GM12878 (cell line): ENCODE data around the gene ZPR1. TPM values are rescaled to one million over a fixed set of nuclear protein-coding genes. Genes with fewer than 3 reads are reported as not detected.

Source experiments
- ASH2L ChIP-seq: fragments of 300-600, 200-600 bp; sonication (generic); IDR thresholded peaks from 2 replicates; pipeline ENCODE4 v1.6.1; 2017; ENCODE audit warnings: low read depth, mild to moderate bottlenecking, borderline replicate concordance
- BHLHE40 ChIP-seq, 2 experiments: fragments of 450-650 bp in 1 of 2; IDR thresholded peaks; 2 replicates each; pipeline ENCODE4 v1.6.1; 2011 to 2017; ENCODE audit warnings: low read depth in 2 of 2, borderline replicate concordance in 1 of 2, improper control_type of control experiment in 1 of 2, low read length in 1 of 2, mild to moderate bottlenecking in 1 of 2
- DPF2 ChIP-seq: fragments of 450-650 bp; IDR thresholded peaks from 2 replicates; pipeline ENCODE4 v1.6.1; 2017; ENCODE audit warnings: mild to moderate bottlenecking
- EP300 ChIP-seq, 2 experiments: fragments of 150-350 bp in 1 of 2; IDR thresholded peaks; 2 replicates each; pipeline ENCODE4 v1.6.1; 2011 to 2012; ENCODE audit warnings: low read depth in 2 of 2, low read length in 2 of 2, borderline replicate concordance in 1 of 2, improper control_type of control experiment in 1 of 2, inconsistent platforms in 1 of 2; ENCODE audit not compliant: control insufficient read depth in 1 of 2
- MTA3 ChIP-seq: IDR thresholded peaks from 2 replicates; pipeline ENCODE4 v1.6.1; 2012; ENCODE audit warnings: low read length, inconsistent platforms, borderline replicate concordance
- NFIC ChIP-seq: IDR thresholded peaks from 2 replicates; pipeline ENCODE4 v1.6.1; 2012; ENCODE audit warnings: low read depth, mild to moderate bottlenecking, inconsistent platforms, low read length, moderate library complexity
- RCOR1 ChIP-seq: conservative IDR thresholded peaks from 2 replicates; pipeline ENCODE4 v1.6.1; 2012; ENCODE audit warnings: low read depth, low read length, improper control_type of control experiment
- RFX5 ChIP-seq: IDR thresholded peaks from 2 replicates; pipeline ENCODE4 v1.6.1; 2011; ENCODE audit warnings: low read depth, low read length, improper control_type of control experiment
- SP1 ChIP-seq: IDR thresholded peaks from one replicate; pipeline ENCODE4 v1.6.1; 2011; ENCODE audit warnings: low read depth, low read length
- SRF ChIP-seq, 2 experiments: IDR thresholded peaks; 2 replicates each; pipeline ENCODE4 v1.6.1; 2011; ENCODE audit warnings: low read depth in 2 of 2, low read length in 2 of 2, mild to moderate bottlenecking in 1 of 2, moderate library complexity in 1 of 2
- ZNF207 ChIP-seq: fragments of 450-650 bp; IDR thresholded peaks from 2 replicates; pipeline ENCODE4 v1.6.1; 2014; ENCODE audit warnings: antibody characterized with exemption, mild to moderate bottlenecking, borderline replicate concordance
- ZNF217 ChIP-seq: fragments of 450-650 bp; IDR thresholded peaks from 2 replicates; pipeline ENCODE4 v1.6.1; 2017; ENCODE audit warnings: antibody characterized with exemption, mild to moderate bottlenecking
- ZNF24 ChIP-seq: fragments of 450-650 bp; IDR thresholded peaks from 2 replicates; pipeline ENCODE4 v1.6.1; 2017; ENCODE audit warnings: antibody characterized with exemption, mild to moderate bottlenecking
- ZNF622 ChIP-seq: fragments of 450-650 bp; IDR thresholded peaks from 2 replicates; pipeline ENCODE4 v1.6.1; 2017; ENCODE audit warnings: mild to moderate bottlenecking, inconsistent platforms
- ZSCAN29 ChIP-seq: fragments of 450-650 bp; IDR thresholded peaks from 2 replicates; pipeline ENCODE4 v1.6.1; 2017; ENCODE audit warnings: mild to moderate bottlenecking, moderate library complexity
- polyA plus RNA-seq, 11 experiments: library from polyadenylated mRNA; depleted of rRNA in 4 of 11; unstranded in 6 of 11; stranded (reverse) in 5 of 11; fragments of >200 nt; fragmentation: Nextera tagmentation in 4 of 11; fragmentation: Illumina TruSeq in 1 of 11; extraction: Ambion mirVana in 4 of 11; extraction: Trizol in 1 of 11; gene quantifications; 1 replicate in 1 of 11; 2 replicates in 10 of 11; pipeline versions ENCODE4 v1.2.1 to v1.2.3, GENCODE V29; 2011 to 2016; ENCODE audit warnings: inconsistent platforms in 2 of 11, missing spikeins in 2 of 11, low read depth in 1 of 11
- total RNA-seq, 4 experiments: library from RNA; depleted of rRNA in 3 of 4; stranded (reverse); fragments of >200 nt in 3 of 4; fragmentation: Illumina TruSeq in 1 of 4; extraction: Trizol in 1 of 4; gene quantifications; 2 replicates each; pipeline versions ENCODE4 v1.2.1 to v1.2.3, GENCODE V29; 2013 to 2021
- TF ChIP-seq, protein P1 (sequence below): fragments of 450-650 bp; IDR thresholded peaks from 2 replicates; pipeline ENCODE4 v1.6.1; 2017; ENCODE audit warnings: low read depth, mild to moderate bottlenecking, moderate library complexity
- TF ChIP-seq, protein P2 (sequence below): fragments of 450-650 bp; formaldehyde crosslinking; IDR thresholded peaks from 2 replicates; pipeline ENCODE4 v1.5.0; 2022; ENCODE audit warnings: mild to moderate bottlenecking, missing genetic modification characterization
- TF ChIP-seq, protein P3 (sequence below), 3 experiments: IDR thresholded peaks in 2 of 3; conservative IDR thresholded peaks in 1 of 3; 2 replicates each; pipeline ENCODE4 v1.5.1; 2011; ENCODE audit warnings: low read depth in 3 of 3, low read length in 3 of 3, mild to moderate bottlenecking in 3 of 3, control low read depth in 2 of 3, moderate library complexity in 2 of 3, inconsistent platforms in 1 of 3, mixed read lengths in 1 of 3; ENCODE audit not compliant: control insufficient read depth in 2 of 3, insufficient read depth in 1 of 3; ENCODE audit errors: extremely low read depth in 1 of 3
- TF ChIP-seq, protein P4 (sequence below): fragments of 450-650 bp; IDR thresholded peaks from 2 replicates; pipeline ENCODE4 v1.6.1; 2017; ENCODE audit warnings: mild to moderate bottlenecking

Gene ZPR1
- total and polyA plus RNA-seq, 10 of the 15 experiments (the other 5 are each of a cell fraction or from before 2014, with no cell fraction given), result 9.3 to 89.7 (median 54.7) TPM

DNA sequence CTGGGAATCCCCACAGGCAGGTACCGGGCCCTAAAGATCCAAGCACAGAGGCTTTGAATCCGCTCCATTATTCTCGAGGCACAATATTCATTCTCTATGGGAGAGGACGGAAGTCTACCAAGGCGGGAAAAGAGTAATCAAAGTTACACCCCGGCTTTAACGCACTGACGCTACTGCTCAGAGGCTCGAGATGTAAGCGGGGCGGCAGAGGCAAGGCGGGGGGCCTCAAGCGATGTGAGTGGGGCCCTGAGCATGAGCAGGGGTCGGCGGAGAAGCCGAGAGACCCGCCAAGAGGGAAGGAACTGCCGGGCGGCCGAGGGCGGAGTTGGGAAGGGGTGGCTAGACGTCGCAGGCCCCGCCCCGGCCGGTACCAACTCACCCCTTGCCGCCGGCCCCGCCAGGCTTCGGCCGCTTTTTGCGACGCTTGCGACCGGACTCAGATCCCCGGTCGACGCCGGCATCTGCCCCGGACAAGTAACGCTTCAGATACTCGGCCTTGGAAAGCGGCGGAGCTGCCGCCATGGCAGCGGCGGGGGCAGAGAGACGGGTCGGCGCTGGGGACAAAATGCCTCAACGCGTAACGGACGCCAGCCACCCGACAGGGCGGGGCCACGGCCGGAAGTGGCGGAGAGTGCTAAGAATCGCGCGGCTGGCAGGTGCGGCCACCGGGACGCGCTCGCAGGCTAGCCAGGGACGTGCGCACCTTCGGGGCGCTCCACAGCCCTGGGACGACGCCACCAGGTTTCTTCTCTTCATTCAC is 15.2 kb downstream of the ZPR1 start, which contains the start of gene BUD13 (continued):
- TF ChIP-seq NFIC, result no peak
- no peak for TF ChIP-seq MTA3
- peak; percentile 11; the same call in 1 of the 2 replicates for TF ChIP-seq RFX5
- no peak for TF ChIP-seq ZSCAN29
- TF ChIP-seq ASH2L, result peak; percentile 96; the same call in 1 of the 2 replicates
- no peak for TF ChIP-seq ZNF622
- peak; percentile 85; the same call in 1 of the 2 replicates for TF ChIP-seq ZNF207
- TF ChIP-seq, protein P1, sequence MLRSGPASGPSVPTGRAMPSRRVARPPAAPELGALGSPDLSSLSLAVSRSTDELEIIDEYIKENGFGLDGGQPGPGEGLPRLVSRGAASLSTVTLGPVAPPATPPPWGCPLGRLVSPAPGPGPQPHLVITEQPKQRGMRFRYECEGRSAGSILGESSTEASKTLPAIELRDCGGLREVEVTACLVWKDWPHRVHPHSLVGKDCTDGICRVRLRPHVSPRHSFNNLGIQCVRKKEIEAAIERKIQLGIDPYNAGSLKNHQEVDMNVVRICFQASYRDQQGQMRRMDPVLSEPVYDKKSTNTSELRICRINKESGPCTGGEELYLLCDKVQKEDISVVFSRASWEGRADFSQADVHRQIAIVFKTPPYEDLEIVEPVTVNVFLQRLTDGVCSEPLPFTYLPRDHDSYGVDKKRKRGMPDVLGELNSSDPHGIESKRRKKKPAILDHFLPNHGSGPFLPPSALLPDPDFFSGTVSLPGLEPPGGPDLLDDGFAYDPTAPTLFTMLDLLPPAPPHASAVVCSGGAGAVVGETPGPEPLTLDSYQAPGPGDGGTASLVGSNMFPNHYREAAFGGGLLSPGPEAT, result peak; percentile 92
- TF ChIP-seq BHLHE40 (IDR thresholded peaks at IDR 0.05; ENCODE audit: borderline replicate concordance in 1 of 2, low read depth in 2 of 2, low read length in 1 of 2), result peak; percentile 80 to 94
- no peak for TF ChIP-seq ZNF217
- 0 out of 4 replicates have a peak, but pooled peaks of 1 of the 2 experiments have one; percentile 41 for TF ChIP-seq SRF (IDR thresholded peaks at IDR 0.05; ENCODE audit: low read depth in 2 of 2, low read length in 2 of 2)
- TF ChIP-seq RCOR1, result peak; percentile 82; the same call in 1 of the 2 replicates
- TF ChIP-seq DPF2, result peak; percentile 79
- no peak; the same call in 1 of the 2 replicates for TF ChIP-seq ZNF24
- no peak for TF ChIP-seq EP300 (IDR thresholded peaks at IDR 0.05; ENCODE audit: borderline replicate concordance in 1 of 2, control insufficient read depth in 1 of 2, low read depth in 2 of 2, low read length in 2 of 2)
- TF ChIP-seq, protein P2, sequence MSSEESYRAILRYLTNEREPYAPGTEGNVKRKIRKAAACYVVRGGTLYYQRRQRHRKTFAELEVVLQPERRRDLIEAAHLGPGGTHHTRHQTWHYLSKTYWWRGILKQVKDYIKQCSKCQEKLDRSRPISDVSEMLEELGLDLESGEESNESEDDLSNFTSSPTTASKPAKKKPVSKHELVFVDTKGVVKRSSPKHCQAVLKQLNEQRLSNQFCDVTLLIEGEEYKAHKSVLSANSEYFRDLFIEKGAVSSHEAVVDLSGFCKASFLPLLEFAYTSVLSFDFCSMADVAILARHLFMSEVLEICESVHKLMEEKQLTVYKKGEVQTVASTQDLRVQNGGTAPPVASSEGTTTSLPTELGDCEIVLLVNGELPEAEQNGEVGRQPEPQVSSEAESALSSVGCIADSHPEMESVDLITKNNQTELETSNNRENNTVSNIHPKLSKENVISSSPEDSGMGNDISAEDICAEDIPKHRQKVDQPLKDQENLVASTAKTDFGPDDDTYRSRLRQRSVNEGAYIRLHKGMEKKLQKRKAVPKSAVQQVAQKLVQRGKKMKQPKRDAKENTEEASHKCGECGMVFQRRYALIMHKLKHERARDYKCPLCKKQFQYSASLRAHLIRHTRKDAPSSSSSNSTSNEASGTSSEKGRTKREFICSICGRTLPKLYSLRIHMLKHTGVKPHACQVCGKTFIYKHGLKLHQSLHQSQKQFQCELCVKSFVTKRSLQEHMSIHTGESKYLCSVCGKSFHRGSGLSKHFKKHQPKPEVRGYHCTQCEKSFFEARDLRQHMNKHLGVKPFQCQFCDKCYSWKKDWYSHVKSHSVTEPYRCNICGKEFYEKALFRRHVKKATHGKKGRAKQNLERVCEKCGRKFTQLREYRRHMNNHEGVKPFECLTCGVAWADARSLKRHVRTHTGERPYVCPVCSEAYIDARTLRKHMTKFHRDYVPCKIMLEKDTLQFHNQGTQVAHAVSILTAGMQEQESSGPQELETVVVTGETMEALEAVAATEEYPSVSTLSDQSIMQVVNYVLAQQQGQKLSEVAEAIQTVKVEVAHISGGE (CRISPR knock-in tag), result no peak
- peak; percentile 78 for TF ChIP-seq SP1
- TF ChIP-seq, protein P3, sequence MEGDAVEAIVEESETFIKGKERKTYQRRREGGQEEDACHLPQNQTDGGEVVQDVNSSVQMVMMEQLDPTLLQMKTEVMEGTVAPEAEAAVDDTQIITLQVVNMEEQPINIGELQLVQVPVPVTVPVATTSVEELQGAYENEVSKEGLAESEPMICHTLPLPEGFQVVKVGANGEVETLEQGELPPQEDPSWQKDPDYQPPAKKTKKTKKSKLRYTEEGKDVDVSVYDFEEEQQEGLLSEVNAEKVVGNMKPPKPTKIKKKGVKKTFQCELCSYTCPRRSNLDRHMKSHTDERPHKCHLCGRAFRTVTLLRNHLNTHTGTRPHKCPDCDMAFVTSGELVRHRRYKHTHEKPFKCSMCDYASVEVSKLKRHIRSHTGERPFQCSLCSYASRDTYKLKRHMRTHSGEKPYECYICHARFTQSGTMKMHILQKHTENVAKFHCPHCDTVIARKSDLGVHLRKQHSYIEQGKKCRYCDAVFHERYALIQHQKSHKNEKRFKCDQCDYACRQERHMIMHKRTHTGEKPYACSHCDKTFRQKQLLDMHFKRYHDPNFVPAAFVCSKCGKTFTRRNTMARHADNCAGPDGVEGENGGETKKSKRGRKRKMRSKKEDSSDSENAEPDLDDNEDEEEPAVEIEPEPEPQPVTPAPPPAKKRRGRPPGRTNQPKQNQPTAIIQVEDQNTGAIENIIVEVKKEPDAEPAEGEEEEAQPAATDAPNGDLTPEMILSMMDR (IDR thresholded peaks at IDR 0.05 in 2 of 3, conservative IDR thresholded peaks at IDR 0.05 in 1 of 3; ENCODE audit: control insufficient read depth in 2 of 3, extremely low read depth in 1 of 3, insufficient read depth in 1 of 3, low read depth in 3 of 3, low read length in 3 of 3), result no peak; a peak in 1 of 6 replicates
- TF ChIP-seq, protein P4, sequence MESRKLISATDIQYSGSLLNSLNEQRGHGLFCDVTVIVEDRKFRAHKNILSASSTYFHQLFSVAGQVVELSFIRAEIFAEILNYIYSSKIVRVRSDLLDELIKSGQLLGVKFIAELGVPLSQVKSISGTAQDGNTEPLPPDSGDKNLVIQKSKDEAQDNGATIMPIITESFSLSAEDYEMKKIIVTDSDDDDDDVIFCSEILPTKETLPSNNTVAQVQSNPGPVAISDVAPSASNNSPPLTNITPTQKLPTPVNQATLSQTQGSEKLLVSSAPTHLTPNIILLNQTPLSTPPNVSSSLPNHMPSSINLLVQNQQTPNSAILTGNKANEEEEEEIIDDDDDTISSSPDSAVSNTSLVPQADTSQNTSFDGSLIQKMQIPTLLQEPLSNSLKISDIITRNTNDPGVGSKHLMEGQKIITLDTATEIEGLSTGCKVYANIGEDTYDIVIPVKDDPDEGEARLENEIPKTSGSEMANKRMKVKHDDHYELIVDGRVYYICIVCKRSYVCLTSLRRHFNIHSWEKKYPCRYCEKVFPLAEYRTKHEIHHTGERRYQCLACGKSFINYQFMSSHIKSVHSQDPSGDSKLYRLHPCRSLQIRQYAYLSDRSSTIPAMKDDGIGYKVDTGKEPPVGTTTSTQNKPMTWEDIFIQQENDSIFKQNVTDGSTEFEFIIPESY, result no peak
